Activated CD8-positive, alpha-beta memory T cell treated with anti-CD3 and anti-CD28 coated beads, Interleukin-2, amount 50 U/mL, for 1 hour (primary cell): ENCODE measurements around the gene TNFSF13.

ENCODE experiments used
- DNase-seq: peaks from one replicate; pipeline ENCODE4 v3.0.0-alpha.2; 2020; ENCODE audit errors: extremely low read depth

TNFSF13 gene, protein sequence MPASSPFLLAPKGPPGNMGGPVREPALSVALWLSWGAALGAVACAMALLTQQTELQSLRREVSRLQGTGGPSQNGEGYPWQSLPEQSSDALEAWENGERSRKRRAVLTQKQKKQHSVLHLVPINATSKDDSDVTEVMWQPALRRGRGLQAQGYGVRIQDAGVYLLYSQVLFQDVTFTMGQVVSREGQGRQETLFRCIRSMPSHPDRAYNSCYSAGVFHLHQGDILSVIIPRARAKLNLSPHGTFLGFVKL

GRCh38 chr17:7558544-7559319, at the start of gene TNFSF13:
TNFSF13 (plus strand) TSS chr17:7558750; CDS start chr17:7559040, 290 bp downstream.
- DNase-seq, result no peak

GRCh38 chr17:7508846-7509245, 49.7 kb upstream of the TNFSF13 start:
- no peak for DNase-seq

- DNase-seq, result no peak
These were observed 48.6 kb upstream of the TNFSF13 start for GRCh38 chr17:7509937-7510336.

- DNase-seq, result no peak
These were observed 47.4 kb upstream of the TNFSF13 start for GRCh38 chr17:7511108-7511507.

DNA sequence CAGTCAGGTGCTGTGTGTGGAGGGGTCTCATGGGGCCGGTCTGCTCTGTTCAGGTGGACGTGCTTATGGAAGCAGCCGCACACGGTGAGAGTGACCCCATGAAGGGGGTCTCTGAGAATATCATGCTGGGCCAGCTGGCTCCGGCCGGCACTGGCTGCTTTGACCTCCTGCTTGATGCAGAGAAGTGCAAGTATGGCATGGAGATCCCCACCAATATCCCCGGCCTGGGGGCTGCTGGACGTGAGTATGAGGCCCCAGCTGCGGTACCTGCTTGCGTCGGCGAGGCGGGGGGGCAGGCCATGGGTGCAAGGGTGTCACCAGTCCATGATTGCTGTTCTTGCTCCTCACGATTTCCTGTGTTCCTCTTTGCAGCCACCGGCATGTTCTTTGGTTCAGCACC, 46.4 kb upstream of the TNFSF13 start:
- no peak for DNase-seq

- no peak for DNase-seq
These were observed 45.6 kb upstream of the TNFSF13 start for GRCh38 chr17:7512824-7513540.

DNA sequence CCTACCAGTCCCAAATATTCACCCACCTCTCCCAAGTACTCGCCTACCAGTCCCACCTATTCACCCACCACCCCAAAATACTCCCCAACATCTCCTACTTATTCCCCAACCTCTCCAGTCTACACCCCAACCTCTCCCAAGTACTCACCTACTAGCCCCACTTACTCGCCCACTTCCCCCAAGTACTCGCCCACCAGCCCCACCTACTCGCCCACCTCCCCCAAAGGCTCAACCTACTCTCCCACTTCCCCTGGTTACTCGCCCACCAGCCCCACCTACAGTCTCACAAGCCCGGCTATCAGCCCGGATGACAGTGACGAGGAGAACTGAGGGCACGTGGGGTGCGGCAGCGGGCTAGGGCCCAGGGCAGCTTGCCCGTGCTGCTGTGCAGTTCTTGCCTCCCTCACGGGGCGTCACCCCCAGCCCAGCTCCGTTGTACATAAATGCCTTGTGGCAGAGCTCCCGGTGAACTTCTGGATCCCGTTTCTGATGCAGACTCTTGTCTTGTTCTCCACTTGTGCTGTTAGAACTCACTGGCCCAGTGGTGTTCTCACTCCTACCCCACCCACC, 44.6 kb upstream of the TNFSF13 start:
- no peak for DNase-seq

- DNase-seq, result no peak
These were observed 42.5 kb upstream of the TNFSF13 start for GRCh38 chr17:7515911-7516610.

GRCh38 chr17:7523033-7523432, 35.5 kb upstream of the TNFSF13 start:
- DNase-seq, result no peak

GRCh38 chr17:7528842-7529241, 29.7 kb upstream of the TNFSF13 start:
- DNase-seq, result no peak

DNA sequence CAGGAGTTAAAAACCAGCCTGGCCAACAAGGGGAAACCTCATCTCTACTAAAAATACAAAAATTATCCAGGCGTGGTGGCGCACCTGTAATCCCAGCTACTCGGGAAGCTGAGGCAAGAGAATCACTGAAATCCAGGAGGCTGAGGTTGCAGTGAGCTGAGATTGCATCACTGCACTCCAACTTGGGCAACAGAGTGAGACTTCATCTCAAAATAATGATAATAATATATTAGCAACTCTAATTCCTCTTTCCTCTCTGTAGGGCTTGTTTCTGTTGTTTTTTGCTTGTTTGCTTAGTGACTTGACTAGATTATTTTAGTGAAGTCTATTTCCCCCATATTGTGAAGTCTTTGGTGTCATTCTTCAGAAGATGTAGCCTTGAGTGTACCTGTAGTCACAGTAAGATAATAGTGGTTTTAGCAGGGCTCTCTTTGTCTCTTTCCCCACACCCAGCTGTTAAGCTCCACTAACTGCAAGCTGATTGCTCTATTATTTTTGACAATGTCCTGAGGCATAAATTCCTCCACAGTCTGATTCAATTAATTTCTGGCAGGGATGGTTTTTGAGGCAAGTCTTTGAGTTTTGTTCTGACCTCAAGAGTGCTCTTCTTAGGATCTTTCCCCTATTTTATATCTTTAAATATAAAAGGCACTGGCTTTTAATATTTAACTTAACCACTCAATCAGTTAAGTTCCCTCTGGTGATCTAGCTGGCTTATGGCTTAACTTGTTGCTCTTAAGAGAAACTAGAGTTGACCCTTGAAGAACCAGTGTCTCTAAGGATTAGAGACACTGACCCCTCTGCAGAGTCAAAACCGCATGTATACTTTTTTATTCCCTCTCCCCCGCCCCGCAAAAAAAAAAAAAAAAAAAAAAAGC, 28.3 kb upstream of the TNFSF13 start:
- DNase-seq, result no peak

DNA sequence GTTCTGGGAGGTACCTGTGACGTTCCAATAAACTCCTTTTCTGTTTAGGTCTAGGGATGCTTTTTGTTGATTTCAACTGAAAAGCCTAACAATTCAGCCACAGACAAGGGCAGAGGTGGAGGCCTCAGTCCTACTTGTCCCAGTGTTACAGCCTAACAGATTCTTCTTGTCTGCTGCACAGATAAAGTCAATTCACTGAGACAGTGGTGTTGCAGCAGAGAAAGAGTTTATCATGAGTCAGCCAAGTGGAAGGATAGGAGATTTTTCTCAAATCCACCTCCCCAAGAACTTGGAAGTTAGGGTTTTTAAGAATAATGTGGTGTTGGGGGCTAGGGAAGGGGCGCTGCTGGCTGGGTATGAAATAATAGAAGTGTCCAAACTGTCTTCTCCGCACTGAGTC, 20.5 kb upstream of the TNFSF13 start:
- DNase-seq, result no peak

- no peak for DNase-seq
These were observed 19.5 kb upstream of the TNFSF13 start for GRCh38 chr17:7538891-7539545.

DNA sequence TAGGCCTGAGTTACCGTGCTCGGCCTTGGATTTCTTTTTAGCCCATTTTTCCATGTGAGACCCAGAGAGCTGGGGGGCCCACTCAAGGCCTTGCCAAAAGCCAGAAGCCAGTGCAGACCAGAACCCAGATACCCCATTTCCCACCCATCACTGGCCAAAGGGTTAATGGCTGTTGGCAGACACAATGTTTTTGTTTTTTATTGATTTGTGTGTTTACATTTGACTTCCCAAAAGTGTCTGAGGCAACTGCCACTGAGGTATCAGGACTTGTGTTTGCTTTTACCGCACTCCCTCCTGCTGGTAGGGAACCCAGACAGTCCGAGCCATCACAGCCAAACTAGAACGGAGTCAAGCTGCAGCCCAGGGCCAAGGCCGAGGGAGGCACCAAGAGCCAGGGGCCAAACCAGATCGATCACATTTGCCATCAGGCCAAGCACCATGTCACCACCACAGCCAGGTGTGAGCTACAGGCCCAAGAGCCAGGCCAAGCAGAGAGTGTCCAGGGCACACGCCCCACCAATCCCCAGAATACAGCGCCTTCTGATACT, 17.4 kb upstream of the TNFSF13 start:
- no peak for DNase-seq

DNA sequence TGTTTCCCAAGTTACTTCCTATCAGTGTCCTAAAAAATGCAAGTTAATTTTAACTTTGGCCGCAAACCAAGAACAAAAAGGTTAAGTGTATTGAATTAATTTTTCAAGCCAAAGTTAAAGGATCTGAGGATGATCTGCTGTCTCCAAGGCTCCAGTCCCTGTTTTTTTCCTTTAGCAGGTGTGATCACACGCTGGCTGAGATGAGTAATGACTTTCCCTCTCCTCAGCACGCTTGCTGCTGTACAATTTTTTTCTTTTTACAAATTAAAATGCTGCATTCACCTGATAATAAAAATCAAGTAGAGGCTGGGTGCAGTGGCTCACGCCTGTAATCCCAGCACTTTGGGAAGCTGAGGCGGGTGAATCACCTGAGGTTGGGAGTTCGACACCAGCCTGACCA, 13.6 kb upstream of the TNFSF13 start:
- DNase-seq, result no peak

DNA sequence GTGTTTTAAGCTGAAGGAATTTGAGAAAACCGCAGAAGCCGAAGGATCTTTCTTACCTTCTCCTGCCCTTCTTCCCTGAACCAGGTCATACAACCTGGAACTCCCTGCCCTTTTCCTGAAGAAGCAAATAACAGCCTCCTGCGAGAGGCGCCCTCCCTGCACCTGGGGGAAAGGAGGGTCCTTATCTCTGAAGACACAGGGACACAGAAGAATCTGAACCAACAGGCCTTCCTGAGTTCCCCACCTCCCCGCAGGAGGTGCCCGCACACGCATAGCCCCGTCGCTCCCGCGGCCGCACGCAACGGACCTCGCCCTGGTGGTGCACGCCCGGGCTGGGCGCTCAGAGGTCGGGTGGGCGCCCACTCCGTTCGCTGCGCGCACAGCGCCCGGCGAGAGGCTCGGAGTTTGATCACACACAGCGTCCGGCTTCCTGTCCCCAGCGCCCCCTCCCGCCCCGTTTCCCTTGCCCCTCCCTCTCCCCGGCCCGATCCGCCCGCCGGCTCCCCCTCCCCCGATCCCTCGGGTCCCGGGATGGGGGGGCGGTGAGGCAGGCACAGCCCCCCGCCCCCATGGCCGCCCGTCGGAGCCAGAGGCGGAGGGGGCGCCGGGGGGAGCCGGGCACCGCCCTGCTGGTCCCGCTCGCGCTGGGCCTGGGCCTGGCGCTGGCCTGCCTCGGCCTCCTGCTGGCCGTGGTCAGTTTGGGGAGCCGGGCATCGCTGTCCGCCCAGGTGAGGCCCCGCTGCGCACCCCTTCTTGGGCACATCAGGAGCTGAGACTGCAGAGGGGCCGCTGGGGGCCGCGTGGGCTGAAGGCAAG, 9.8 kb upstream of the TNFSF13 start, which contains the start of gene TNFSF12:
TNFSF12 (plus strand) TSS at position 474 of the 816 bp plus-strand sequence; CDS start at position 570, 96 bp downstream.
- no peak for DNase-seq

DNA sequence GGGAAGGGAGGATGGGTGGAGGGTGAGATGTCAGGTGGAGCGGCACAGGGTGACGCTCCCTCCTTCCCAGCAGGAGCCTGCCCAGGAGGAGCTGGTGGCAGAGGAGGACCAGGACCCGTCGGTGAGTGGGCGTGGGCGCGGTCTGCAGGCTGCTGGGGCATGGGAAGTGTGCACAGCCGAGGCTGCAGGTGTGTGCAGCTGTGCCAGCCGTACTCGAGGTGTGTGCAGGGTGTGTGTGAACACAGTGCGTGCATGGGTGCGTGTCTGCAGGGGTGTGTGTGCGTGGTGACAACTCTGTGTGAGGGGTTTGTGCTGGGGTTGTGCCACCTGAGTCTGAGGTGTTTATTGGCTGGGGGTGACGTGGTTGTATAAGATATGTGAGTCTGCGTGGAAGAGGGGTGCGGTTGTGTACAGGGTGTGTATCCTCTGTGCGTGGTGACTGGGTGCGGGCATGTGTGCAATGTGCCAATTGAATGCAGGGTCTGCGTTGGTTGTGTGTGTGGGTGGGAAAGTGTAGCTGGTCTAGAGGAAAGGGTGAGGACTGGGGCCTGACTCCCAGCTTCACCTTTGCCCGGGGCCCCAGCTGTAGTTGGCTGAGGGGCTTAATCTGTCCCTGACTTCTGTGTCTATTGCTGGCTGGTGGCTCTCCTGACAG, 9.0 kb upstream of the TNFSF13 start:
- DNase-seq, result no peak

- no peak for DNase-seq
These were observed 8.2 kb upstream of the TNFSF13 start for GRCh38 chr17:7550344-7550743.
